Osteocyte (in vitro differentiated cells): Measurements from ENCODE around the gene GPR55. TPM values are rescaled to one million over a fixed set of nuclear protein-coding genes. Genes with fewer than 3 reads are reported as not detected.

Experiments used
- DNase-seq: peaks from one replicate; pipeline ENCODE4 v3.0.0; 2021; ENCODE audit warnings: mixed read lengths; ENCODE audit not compliant: unreplicated experiment; ENCODE audit errors: extremely low spot score
- H3K27ac Mint-ChIP-seq: one replicate; pipeline ENCODE4 v1.8.0; 2021; ENCODE audit warnings: mild to moderate bottlenecking, mixed read lengths; ENCODE audit not compliant: unreplicated experiment
- H3K27me3 Mint-ChIP-seq: one replicate; pipeline ENCODE4 v1.8.0; 2021; ENCODE audit warnings: mixed read lengths; ENCODE audit not compliant: unreplicated experiment
- H3K36me3 Mint-ChIP-seq: one replicate; pipeline ENCODE4 v1.8.0; 2021; ENCODE audit warnings: mixed read lengths; ENCODE audit not compliant: unreplicated experiment
- H3K4me1 Mint-ChIP-seq: one replicate; pipeline ENCODE4 v1.8.0; 2021; ENCODE audit warnings: mixed read lengths; ENCODE audit not compliant: unreplicated experiment
- H3K4me3 Mint-ChIP-seq: one replicate; pipeline ENCODE4 v1.8.0; 2021; ENCODE audit warnings: mild to moderate bottlenecking, moderate library complexity, mixed read lengths; ENCODE audit not compliant: unreplicated experiment
- H3K9me3 Mint-ChIP-seq: one replicate; pipeline ENCODE4 v1.8.0; 2021; ENCODE audit warnings: mixed read lengths; ENCODE audit not compliant: unreplicated experiment
- CTCF ChIP-seq: fragments of 200-600 bp; sonication (generic); IDR thresholded peaks from 2 replicates; pipeline ENCODE4 v1.5.0; 2021; ENCODE audit warnings: antibody characterized with exemption, mild to moderate bottlenecking, moderate library complexity
- total RNA-seq: library from RNA; stranded (reverse); gene quantifications from 2 replicates; pipeline ENCODE4 v1.2.1, GENCODE V29; 2021

Gene GPR55
- total RNA-seq, 1 donor from 2014 or later = not detected

GRCh38 chr2:230942371-230942770 is 17.3 kb upstream of the GPR55 start:
- H3K36me3 Mint-ChIP-seq = no peaks in the 10 kb centered on the region
- DNase-seq = no peak
- no peak overlapping the region for H3K27ac Mint-ChIP-seq
- H3K4me3 Mint-ChIP-seq = no peak overlapping the region
- no peaks in the 10 kb centered on the region for H3K4me1 Mint-ChIP-seq
- no peaks in the 10 kb centered on the region for H3K9me3 Mint-ChIP-seq
- TF ChIP-seq CTCF = no peak
- peaks cover 4% of the 10 kb centered on the region for H3K27me3 Mint-ChIP-seq

GRCh38 chr2:230941202-230942180 is 16.4 kb upstream of the GPR55 start:
- TF ChIP-seq CTCF = no peak
- no peaks in the 10 kb centered on the region for H3K9me3 Mint-ChIP-seq
- H3K36me3 Mint-ChIP-seq = no peaks in the 10 kb centered on the region
- peak; percentile 65 for DNase-seq
- H3K4me3 Mint-ChIP-seq = no peak overlapping the region
- H3K4me1 Mint-ChIP-seq = no peaks in the 10 kb centered on the region
- H3K27me3 Mint-ChIP-seq = peaks cover 4% of the 10 kb centered on the region
- H3K27ac Mint-ChIP-seq = no peak overlapping the region

GRCh38 chr2:230940471-230940815 is 15.4 kb upstream of the GPR55 start:
- DNase-seq = no peak

GRCh38 chr2:230939691-230940470 is 14.8 kb upstream of the GPR55 start:
- Mint-ChIP-seq H3K27me3 (peaks cover 13% of the 10 kb centered on the region), H3K27ac (no peak overlapping the region), H3K4me3 (no peak overlapping the region), H3K36me3 (no peaks in the 10 kb centered on the region), H3K4me1 (no peaks in the 10 kb centered on the region), H3K9me3 (no peaks in the 10 kb centered on the region)
- DNase-seq = peak; percentile 79
- TF ChIP-seq CTCF = no peak

More at GRCh38 chr2:230940471-230940815, 15.4 kb upstream of the GPR55 start:
- Mint-ChIP-seq H3K27ac (no peak overlapping the region), H3K36me3 (no peaks in the 10 kb centered on the region), H3K4me1 (no peaks in the 10 kb centered on the region), H3K9me3 (no peaks in the 10 kb centered on the region), H3K27me3 (peaks cover 10% of the 10 kb centered on the region), H3K4me3 (no peak overlapping the region)
- no peak for TF ChIP-seq CTCF

GRCh38 chr2:230939066-230939591 is 14.1 kb upstream of the GPR55 start:
- peak; percentile 69 for DNase-seq
- no peaks in the 10 kb centered on the region for H3K4me1 Mint-ChIP-seq
- no peak overlapping the region for H3K4me3 Mint-ChIP-seq
- H3K27ac Mint-ChIP-seq = no peak overlapping the region
- H3K36me3 Mint-ChIP-seq = no peaks in the 10 kb centered on the region
- no peaks in the 10 kb centered on the region for H3K9me3 Mint-ChIP-seq
- peaks cover 13% of the 10 kb centered on the region for H3K27me3 Mint-ChIP-seq
- no peak for TF ChIP-seq CTCF
